Stimulated activated naive CD4-positive, alpha-beta T cell (primary cell): ENCODE results near the gene TSPAN17.

Experiments used
- DNase-seq, 6 experiments: peaks; one replicate each; lab custom pipeline; 2025; lab: John Stamatoyannopoulos, UW

TSPAN17 gene

DNA sequence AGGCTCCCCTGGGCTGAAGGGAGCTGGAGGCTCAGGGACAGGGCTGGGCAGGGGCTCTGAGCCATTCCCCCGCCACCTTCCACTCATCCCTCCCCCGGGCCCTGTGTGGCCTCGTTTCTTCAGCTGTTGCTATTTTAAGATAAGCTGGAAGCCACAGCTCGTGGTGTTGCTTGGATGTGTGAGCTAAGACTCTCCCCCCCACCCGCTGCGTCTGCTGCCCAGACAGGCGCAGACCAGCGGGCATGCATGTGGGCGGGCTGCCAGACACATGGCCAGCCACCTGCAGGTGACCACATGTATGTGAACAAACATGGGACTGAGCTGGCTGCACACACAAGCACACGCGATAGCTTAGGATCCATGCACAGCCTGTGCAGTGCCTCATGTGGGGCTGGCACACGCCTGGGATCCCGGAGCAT lies 25.6 kb upstream of the TSPAN17 start:
- DNase-seq: no peak

DNA sequence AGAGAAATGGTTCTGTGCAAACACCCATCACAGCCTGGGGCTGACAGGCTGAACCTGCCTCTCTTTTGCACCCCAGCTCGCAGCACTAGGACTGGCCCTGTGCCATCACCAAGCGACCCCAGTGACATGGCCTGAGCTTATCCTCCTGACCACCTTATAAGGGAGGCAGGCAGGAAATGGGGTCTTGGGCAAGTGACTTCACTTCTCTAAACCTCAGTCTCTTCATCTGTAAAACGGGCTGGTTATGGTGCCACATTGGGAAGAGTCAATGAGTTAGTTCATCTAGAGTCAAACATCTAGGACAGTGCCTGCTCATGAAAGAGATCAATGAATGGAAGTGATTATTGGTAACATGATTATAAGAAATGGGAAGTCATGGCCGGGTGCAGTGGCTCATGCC lies 23.1 kb upstream of the TSPAN17 start:
- no peak for DNase-seq

DNA sequence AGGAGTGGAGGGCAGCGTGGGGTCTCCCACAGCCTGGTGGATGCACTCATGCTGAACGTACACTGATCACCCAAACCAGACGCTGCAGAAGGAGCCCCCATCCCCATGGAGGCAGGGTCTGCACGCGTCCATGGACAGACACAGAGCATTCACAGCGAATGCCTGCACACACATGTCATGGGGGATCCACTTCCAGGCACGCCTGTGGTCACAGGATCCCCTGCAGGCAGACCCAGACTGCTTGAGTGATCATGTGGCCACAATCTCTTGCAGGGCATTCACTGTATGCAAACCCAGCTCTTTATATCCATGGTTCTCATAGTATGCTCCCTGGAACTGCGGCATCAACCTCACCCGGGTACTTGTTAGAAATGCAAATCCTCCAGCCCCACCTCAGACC lies 22.3 kb upstream of the TSPAN17 start:
- no peak for DNase-seq

DNA sequence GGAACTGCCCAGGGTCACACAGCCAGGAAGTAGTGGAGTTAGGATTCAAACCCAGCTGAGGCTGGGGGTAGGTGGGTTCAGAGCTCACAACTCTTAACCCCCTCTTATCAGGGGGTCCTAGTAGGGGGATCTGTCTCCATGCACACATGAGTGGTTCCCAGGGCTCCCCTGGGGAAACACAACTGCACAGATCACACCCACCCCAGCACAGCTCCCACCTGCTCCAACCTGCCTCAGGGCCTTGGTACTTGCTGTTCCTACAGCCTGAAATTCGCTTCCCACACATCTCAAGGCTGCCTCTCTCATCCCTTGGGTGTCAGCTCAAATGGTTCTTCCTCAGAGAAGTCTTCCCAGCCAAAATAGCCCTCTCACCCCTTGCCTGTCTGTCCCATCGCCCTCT lies 21.8 kb upstream of the TSPAN17 start:
- DNase-seq: no peak

DNA sequence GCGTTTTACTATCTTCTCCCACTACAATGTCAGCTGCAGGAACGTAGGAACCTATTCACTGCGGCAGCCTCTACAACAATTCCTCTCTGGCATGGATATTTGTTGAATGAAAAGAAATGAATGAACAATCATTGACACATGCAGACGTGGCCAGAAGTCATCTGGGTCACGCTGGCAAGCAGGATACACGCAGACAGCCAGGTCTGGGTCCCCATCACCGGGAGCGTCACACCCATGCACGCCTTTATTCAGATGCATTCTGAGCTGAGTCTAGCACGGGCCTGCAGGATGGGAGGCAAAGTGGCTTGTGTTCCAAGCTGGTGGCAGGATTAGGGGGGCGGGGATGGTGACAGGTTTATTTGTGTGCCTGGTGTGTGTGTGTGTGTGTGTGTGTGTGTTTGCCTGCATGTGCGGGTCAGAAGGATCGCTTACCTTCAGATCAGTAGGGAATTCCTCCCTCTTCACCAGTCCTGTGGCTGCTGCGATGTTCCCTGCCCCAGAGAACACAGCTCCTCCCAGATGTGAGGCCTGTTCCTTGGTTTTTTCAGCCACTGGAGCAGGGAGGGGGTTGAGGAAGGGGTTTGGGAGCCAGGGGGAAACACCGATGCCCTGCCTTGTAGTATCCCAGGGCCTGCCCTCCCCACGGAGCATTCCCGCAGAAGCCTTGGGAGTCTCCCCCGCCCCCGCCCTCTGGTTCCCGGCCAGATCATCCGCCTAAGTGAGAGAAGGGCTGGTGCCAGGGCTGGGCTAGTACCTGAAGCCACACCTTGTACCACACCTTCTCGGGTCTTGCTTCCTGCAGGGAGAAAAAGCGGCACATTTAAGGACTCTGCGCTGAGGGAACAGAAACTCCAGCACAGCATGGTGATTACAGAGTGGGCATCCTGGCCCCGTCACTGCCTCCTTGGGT lies 21.1 kb upstream of the TSPAN17 start:
- DNase-seq: no peak

DNA sequence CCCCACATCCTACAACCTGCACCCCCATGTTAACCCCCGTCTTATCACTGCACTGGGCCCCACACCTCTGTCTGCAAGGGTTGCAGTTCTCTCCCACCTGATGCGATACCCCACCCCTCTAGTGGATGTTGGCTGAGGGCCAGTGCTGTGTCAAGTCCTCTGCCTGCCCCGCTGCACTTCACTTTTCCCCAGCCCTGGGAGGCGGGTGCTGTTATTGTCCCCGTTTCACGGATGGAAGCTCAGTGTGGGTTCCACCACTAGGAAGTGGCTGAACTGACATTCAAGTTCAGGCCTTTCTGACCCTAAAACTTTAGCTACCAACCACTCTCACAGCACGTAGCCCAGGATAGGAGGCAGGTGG lies 20.4 kb upstream of the TSPAN17 start:
- DNase-seq: no peak

DNA sequence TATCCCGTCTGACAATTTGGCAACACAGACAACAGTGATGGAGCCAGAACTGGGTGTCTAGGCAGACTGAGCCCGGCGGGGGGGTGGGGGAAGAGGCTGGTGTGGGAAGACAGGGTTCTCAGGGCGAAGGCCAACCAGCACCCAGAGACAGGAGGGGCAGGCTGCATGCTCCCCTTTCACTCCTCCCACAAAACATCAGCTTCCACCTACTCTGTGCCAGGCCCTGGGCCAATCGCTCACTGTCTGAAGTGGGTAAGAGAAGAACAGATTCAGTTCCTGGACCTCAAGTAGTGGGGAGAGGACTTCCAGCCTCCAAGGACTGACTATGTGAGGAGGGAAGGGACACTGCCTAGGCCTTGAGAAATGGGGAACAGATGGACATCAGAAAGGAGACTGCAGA lies 19.7 kb upstream of the TSPAN17 start:
- no peak for DNase-seq

DNA sequence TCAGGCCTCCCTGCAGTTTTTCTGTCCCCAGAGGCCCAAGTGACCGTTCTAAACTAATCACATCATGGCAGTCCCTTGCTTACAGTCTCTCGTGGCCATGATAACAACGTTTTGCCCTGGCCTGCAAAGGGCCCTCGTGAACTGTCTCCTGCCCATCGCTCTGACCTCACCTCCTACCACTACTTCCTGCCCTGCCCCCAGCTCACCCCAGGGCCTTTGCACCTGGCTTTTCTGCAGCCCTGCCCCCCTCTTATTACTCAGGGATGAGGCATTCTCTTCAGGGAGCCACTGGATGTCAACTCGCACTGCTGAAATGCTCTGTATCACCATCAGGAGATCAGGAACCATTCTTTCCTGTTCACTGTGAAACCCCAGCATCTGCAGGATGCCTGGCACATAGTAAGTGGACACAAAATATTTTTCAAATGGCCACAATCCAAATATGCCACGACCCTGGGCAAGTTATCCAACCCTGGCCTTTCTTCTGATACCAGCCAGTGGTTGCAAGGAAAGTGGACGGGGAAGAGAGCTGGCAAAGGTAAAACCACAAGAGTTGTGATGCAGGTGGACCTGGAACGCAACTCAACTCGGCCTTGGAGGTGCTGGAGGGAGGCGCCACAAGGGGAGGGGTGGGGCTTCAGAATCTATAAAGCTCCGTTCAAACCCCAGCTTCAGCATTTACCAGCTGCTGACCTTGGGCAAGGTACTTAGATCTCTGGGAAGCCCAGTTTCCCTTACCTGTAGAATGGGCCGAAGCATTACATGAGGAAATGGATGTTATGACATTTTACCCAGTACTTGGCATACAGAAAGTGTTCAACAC lies 18.7 kb upstream of the TSPAN17 start:
- no peak for DNase-seq

DNA sequence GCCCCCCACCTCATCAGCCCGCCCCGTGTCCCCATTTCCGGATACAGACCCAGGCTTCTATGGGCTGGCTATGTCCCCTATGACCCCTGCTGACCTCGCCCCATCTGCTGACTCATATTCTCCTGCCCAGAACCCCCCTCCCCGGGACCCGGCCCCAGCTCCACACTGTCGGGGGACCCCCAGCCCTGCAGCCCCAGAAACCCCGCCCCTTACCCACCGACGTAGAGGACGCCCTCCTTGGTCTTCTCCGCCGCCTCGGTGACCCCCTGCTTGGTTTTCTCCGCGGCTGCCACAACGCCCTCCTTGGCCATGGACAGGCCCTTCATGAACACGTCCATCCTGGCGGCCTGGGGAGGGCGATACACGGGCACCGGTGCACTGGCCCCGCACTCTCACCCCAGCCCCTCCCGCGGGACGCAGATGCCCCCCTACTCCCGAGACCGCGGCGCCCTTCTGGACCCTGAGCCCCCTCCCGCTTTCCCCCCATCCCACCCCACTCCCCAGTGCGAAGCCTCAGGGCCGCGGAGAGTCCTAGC lies 17.9 kb upstream of the TSPAN17 start:
- no peak for DNase-seq

DNA sequence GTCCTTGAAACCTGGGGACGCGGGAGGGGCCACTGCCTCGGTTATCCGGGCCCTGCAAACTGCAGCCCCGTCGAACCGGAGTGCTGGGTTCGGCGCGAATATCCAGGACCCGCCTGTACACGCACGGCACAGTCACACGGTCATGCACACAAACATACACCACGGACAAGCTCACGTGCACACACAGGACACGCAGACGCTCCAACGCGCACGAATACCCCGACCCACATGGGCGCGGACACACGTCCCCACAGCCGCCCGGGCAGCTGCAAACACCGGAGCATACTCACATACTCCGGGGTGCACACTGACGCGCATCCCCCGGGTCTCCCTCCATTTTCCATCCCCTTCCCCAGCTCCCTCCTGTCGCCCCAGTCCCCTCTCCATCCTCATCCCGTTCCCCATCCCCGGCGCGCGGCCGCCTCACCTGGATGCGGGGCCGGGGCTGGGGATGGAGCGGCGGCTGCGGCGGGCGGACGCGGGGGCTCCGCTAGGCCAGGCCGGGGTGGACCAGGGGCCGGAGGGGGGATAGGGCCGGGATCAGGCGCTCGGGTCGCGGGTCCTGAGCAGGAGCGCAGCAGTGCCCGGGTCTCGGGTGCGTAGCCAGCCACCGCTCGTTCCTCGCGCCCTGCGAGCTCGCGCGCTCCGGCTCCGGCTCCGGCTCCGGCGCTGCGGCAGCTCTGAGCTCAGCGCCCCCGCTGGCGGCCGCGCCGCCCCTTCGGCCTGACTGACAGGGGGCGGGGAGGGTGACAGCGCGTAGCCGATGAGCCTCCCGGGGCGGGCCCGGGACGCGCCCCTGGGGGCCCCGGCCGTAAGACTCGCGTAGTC lies 17.2 kb upstream of the TSPAN17 start, which contains the start of the genes EIF4E1B and SNCB:
TSS of gene EIF4E1B (plus strand) at position 823 of the 828 bp plus-strand sequence. CDS start 12,113 bp downstream, outside the sequence.
TSS of gene SNCB (minus strand) at position 682 of the 828 bp plus-strand sequence. CDS start 880 bp downstream, outside the sequence.
- peak in 2 of 6 experiments; percentile 10 to 15 for DNase-seq

DNA sequence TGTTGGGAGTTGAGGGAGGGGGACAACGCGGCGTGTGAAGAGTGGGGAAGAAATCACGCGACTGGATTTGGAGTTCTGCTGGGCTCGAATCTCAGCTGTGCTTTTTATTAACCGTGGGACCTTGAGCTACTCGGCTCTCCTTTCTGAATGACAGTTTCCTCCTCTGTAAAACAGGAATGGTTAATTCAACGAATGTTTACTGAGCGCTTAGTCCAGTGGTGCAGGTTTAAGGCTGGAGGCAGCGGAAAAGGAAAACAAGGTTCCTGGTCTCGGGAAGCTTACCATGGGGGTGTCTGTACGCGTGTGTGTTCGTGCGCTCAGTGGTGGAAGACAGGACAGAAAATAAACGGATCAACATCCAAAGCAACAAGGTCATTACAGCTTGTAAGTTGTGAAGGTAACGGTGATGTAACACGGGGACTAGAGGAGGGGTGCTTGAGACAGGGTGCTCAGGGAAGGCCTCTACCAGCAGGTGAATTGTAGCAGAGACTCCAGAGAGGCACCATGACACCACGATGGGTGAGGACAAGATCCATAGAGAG lies 16.5 kb upstream of the TSPAN17 start:
- no peak for DNase-seq

DNA sequence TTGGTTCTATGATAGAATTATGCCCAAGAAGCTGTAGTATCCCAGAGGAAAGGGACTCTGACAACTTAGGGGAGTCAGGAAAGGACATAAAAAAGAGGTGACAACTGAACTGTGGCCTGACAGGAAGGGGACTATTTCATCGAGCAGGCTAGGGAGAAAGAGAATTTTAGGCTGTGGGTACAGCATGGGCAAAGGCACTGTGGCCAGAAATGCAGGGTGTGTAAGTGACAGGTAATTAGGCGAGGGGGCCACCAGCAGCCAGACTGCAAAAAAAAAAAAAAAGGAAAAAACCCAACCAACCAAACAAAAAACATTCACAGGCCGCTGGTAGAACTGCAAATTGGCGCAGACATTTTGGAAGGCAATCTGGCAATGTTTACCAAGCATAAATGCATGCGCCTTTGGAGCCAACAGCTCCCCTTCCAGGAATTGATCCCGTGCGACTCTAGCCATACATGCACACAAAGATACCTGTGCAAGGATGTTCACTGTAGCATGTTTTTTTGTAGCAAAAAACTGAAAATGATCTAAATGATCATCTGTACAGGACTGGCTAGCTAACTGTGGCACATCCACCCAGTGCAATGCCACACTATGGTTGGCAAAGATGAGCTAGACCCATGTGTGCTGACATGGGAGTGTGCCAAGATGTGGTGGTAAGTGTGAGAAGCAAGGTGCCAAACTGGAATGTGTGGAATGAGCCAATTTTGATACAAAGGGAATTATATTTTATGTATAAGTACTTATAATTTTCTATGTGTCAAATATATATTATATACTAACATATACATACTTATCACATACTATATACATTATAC lies 15.7 kb upstream of the TSPAN17 start:
- no peak for DNase-seq

DNA sequence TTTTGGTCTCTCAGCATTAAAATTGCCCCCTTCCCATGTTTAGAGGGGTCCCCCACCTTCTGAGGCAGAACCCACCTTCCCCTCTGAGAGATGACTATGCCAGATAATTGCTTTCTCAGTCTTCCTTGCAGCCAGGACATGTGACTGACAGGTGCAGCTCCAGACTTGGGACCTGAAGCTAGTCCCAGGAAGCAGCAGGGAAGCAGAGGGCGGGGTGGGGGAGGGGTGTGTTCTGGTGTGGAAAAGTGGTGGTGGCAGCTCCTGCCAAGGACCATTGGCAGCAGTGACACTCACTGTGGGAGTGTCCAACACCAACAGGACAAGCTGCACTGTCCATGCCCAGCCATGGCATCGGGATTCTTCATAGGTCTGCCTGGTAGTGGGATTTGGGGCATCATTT lies 14.5 kb upstream of the TSPAN17 start:
- DNase-seq: no peak

DNA sequence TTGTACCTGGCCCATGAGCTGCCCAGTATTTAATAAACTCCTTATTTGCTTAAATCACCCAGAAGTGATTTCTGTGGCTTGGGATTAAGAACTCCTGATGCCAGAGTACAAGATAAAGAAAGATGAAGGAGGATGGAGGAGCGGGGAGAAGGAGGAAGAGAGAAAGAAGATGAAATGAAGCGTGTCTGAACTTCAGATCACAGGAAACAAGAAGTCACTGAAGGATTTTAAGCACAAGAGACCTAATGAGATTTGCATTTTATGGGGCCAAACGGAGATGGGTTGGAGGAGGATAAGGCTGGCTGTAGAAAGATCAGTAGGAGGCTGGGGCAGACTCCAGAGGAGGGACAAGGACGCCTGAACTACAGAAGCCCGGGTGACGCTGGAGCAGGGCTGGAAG lies 13.7 kb upstream of the TSPAN17 start:
- no peak for DNase-seq

DNA sequence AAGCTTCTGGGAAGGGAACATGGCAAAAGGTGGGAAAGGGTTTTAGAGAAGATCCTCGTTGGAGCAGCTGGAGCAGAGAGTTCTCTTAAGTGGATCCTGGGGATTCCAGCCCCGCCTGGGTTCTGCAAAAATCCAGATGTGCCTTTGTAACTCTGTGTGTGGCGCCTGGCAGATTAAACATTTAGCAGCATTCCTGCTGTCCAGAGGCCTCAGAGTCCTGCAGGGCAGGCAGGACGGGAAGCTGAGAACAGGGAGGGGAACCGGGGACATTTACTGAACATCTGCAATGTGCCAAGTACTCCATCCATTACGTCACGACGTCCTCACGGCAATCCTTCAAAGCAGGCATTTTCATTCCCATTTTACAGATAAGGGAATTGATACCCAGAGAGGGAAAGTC lies 10.9 kb upstream of the TSPAN17 start:
- DNase-seq: no peak

DNA sequence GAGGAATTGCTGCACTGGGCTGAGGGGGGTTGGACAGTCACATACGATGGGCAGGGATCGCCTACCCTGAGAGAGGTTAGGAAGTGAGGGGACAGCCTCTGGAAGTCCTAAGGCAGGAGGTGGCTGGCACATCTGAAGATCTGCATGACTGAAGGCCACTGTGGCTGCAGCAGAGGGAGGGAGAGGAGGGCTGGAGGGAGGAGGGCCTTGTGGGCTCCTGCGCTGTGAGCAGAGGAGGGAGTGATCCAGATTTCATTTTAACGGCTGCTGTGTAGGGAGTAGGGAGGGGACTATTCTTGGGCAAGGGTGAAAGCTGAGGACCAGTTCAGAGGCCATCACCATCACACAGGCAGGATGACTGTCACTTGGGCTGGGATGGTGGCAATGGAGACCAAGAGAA lies 9.7 kb upstream of the TSPAN17 start:
- no peak for DNase-seq

DNA sequence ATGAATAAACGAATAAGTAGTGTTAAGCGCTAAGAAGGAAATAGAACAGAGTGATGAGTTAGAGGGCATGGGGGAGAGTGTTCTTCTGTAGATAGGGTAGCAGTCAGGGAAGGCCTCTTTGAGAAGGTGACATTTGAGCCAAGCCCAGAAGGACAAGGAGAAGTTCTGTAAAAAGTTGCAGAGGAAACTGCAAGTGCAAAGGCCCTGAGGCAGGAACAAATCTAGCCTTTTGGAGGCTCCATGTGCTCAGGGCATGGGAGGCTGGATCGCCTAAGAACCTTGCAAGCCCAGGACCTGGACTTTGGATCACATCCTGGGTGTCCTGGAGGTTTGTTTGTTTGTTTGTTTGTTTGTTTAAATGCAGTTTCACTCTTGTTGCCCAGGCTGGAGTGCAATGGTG lies 8.8 kb upstream of the TSPAN17 start:
- no peak for DNase-seq

DNA sequence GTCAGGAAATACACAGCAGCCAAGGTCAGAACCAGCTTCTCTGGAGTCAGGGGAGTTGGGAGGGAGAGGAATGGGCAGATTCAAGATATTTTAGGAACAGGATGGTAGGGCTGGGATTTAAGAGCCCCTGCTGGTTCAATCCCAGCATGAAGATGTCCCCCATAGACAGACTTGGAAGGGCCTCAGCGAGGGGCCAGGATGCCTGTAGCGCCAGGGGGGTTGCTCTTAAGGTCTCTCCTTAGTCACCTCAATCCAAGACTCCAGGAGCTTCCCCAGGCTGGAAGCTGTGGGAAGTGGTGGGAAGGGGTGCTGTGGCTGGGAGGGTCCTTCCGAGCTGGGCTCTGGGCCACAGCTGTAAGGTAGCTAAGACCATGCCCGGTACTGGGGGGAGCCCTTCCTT lies 8.1 kb upstream of the TSPAN17 start:
- DNase-seq: no peak

DNA sequence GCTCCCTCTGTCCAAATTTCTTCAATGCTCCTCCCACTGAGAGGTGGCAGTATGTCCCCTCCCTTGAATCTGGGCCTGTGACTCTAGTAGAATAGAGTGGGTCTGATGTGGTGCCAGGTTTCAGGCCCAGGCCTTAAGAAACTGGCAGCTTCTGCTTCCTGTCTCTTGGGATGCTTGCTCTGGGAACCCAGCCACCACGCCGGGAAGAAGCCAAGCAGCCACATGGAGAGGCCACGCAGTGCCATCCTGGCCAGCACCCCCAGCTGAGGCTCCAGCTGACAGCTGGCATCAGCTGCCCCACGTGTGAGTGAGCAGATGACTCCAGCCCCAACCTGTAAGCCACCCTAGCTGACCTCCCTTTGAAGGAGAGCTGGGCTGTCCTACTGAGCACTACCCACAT lies 7.3 kb upstream of the TSPAN17 start:
- no peak for DNase-seq

DNA sequence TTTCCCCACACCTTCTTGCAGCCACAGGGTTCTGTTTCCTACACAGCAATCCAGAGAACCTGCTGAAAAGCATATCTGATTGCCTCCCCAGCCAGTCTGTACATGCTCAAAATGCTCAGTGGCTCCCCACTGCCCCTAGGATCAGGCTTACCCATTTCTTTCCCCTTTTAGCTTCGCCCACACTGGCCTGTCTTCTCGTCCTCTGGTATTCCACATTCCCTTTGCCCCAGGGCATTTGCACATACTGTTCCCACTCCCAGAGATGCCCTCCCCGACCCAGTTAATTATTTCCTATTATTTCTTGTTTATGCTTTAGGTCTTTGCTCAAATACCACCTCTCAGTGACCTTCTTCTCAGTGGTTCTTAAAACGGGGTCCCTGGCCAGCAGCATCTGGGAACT lies 6.7 kb upstream of the TSPAN17 start:
- no peak for DNase-seq
